ENCODE results near the gene PEX11G.

The PEX11G gene

DNA sequence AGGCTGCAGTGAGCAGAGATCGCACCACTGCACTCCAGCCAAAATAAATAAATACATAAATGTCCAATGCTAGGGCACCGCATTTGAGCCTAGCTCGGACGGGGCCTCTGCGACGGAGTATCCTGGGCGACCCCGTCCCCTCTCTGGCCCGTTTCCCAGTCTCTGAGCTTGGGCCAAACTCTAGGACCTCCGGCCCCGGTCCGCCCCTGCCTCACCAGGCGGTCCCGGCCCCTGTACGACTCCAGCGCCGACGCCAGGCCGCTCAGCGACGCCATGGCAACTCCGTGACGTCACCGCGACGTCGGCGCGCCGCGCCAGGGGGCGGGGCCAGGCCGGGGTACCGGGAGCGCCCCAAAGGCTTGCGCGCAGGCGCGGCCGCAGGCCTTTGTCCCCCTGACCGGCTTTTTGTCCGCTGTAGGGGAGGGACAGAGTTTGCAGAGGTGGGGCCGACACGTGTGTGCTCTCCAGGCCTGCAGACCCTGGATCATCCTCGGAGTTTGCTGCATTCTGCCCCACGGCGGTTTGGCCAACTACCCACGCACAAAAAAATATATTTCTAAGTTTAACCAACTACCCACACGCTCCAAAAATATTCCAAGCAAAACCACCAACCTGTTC is at the start of gene PEX11G:
TSS of gene PEX11G (minus strand) at position 300 of the 618 bp plus-strand sequence. CDS start at position 275, 25 bp downstream.
- peak; percentile 88 for DNase-seq (ENCODE audit: low spot score)

DNA sequence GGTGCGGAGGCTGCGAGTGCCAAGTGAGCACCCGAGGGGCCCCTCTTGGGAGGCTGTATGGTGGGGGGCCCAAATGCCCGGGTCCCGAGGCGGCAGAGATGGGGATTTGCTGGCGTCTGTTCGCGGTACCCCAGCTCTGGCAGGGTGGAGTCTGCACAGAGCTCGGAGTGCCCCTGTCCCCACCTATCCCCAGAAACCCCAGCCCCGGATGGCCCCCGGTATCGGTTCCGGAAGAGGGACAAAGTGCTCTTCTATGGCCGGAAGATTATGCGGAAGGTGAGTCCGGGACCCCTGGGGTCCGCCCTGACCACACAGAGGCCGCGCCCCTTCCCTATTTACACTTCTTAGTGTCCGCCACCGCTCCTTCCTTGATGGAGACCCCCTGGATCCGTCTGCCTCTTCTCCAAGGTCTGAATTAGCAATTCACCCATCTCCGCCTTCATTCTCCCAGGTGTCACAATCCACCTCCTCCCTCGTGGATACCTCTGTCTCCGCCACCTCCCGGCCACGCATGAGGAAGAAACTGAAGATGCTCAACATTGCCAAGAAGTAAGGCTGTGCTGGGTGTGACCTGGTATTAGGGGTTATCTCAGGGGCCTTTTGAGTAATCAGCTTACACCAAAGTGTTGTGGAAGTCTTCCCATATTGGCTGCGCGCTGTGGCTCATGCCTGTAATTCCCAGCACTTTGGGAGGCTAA is 47.3 kb upstream of the PEX11G start:
- DNase-seq (ENCODE audit: low spot score), result no peak

DNA sequence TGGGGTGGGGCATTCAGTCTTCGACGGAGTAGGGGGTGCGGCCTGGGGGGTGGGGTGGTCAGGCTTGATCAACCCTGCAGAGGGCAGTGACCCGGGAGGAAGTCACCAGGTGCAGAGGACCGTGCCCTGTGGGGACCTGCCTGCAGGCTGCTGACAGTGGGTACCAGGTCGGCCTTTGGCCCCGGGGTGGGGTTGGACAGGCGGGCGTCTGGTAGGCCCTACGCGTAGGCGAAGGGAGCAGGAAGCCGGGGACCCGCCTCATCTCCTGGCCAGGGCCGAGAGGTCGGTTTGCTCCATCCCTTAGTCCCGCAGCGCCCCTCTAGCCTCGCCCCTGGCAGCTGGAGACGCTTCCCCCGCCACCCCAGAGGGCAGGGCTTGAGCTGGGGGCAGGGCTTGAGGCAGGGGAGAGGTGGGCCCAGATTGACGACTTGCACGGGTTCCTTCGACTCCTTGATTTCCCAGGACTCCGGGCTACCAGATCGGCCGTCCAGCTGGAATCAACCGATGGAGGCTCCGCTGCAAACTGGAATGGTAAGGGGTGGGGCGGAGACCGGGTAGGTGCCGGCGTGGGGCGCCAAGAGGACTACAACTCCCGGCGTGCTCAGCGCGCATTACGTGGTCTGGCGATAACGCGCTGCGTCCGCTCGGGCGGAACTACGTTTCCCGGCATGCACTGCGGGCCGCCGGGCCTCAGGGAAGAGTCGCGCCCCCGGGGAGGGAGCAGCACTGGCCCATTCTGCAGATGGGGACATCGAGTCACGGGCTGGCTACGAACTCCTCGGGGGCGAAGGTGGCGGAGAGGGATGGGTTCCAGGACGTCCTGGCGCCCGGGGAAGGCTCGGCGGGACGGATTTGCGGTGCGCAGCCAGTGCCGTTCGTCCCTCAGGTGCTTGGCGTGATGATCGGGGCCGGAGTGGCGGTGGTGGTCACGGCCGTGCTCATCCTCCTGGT is 46.5 kb upstream of the PEX11G start, which contains the start of gene PNPLA6:
TSS of gene PNPLA6 (plus strand) at position 671 of the 951 bp plus-strand sequence. CDS start at position 743, 72 bp downstream.
- peak; percentile 92 for DNase-seq (ENCODE audit: low spot score)

DNA sequence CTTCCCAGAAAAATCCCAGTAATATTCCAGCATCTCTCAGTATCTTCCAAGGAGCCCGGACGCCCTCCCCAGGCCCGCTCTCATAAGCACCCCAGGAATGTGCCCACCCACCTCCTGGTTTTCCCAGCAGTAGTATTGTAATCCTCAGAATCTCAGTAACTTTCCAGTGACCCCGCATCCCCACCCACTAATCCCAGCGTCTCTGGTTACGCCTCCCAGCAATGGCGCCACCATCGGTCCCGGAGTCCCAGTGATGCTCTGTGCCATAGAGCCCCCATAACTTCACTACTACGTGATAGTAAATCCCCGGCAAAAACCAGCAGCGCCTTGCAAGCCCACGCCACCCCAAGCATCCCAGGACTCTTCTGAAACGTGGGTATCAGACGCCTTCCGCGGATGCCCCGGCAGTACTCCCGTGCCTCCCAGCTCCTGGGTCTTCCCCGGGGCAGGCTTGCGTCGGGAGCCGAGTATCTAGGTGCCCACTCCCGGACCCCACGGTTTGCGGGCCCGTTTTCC is 45.8 kb upstream of the PEX11G start:
- DNase-seq (ENCODE audit: low spot score), result peak; percentile 41

DNA sequence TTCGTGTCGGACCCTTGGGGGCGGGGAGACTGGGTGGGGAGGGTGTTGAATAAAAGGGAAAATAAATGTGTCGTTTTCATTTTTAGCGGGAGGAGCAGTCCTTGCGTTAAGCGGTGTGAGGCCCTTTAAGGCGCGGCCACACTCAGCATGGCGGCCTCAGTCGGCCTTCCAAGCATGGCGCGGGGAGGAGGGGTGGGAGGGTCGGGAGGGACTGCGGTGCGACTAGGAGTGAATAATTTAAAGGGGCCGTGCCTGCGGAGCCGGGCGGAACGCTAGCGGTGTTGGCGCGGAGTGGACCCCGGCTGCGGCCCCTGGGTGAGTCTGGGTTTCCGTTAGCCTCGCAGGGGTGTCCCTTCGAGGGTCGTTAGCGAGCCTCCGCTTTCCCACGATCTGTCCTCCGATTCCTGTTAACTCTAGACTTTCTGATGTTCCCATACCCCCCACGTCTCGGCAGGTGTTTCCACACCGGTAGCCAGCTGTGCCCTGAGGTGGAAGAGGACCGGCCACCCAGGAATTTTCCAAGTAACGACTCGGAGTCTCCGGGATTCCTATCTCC is 45.2 kb upstream of the PEX11G start:
- peak; percentile 73 for DNase-seq (ENCODE audit: low spot score)

DNA sequence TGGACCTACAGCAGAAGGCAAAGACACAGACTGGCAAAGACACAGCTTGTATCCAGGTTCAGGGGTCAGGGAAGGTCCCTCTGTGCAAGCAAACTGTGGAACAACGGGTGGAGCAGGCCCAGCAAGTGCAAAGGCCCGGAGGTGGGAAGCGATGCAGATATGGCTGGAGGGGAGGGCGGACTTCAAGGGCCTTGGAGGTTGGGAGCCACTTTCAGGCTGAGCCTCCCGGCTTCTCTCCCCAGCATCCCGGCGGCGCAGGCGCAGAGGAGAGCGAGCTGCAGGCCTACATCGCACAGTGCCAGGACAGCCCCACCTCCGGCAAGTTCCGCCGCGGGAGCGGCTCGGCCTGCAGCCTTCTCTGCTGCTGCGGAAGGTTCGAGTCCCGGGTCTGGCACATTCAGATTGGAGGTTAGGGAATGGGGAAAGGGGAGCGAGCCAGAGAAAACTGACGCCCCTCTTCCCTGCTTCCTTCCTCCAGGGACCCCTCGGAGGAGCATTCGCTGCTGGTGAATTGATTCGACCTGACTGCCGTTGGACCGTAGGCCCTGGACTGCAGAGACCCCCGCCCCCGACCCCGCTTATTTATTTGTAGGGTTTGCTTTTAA is 44.5 kb upstream of the PEX11G start:
- DNase-seq (ENCODE audit: low spot score), result no peak

DNA sequence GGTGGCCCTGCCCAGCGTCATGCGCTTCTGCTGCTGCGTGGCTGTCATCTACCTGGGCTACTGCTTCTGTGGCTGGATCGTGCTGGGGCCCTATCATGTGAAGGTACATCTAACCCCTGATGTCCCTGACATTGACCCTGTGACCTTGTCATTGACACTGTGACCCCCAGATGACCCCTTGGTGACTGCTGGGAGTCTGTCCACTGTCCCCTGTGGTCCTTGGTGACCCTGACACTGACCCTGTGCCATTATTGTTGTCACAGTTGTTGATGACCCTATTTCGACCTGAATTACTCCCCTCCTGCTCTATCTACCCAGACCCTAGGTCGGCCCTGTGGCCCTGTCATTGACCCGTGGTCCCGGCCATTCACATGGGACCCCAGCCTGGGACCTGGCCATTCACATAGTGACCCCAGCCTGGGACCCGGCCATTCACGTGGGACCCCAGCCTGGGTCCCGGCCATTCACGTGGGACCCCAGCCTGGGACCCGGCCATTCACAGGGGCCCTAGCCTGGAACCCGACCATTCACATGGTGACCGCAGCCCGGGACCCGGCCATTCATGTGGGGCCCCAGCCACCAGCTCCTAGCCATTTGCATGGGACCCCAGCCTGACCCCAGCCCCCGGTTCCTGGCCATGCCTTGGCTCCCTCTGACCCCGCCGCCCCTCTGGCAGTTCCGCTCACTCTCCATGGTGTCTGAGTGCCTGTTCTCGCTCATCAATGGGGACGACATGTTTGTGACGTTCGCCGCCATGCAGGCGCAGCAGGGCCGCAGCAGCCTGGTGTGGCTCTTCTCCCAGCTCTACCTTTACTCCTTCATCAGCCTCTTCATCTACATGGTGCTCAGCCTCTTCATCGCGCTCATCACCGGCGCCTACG is 41.0 kb upstream of the PEX11G start:
- DNase-seq (ENCODE audit: low spot score), result no peak

DNA sequence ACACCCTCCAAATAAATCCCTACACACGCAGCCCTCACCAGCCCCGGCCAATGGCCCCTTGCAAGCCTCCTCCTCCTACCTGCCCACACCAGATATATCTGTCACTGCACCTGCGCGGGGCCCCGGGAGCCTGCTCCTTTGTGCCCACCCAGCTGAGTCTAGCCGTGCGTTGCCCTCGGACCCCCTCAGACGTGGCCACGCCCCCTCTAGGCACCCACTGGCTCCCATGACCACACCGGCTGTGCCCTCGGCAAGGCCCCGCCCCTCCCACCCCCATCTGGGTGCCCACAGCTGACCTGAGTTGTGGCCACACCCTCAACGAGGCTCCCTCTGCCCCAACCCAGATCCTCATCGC is 40.4 kb upstream of the PEX11G start:
- no peak for DNase-seq (ENCODE audit: low spot score)

DNA sequence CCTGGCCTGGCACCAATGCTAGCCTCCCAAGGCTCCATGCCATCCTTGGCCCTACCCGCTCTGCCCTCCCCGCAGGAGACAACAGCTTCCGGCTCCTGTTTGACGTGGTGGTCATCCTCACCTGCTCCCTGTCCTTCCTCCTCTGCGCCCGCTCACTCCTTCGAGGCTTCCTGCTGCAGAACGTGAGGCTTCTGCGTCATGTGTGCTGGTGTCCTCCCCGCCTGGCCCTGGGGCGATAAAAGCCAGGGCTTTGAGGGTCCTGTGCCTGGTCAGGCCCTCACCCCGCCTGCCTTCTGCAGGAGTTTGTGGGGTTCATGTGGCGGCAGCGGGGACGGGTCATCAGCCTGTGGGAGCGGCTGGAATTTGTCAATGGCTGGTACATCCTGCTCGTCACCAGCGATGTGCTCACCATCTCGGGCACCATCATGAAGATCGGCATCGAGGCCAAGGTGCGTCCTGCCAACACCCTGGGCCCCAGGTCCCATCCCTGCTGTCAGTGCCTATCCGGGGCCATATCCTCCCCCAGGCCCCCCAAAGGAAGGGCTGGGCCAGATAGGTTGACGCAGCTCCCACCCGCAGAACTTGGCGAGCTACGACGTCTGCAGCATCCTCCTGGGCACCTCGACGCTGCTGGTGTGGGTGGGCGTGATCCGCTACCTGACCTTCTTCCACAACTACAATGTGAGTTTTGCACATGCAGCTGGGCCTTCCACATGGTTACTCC is 39.8 kb upstream of the PEX11G start:
- DNase-seq (ENCODE audit: low spot score), result no peak

DNA sequence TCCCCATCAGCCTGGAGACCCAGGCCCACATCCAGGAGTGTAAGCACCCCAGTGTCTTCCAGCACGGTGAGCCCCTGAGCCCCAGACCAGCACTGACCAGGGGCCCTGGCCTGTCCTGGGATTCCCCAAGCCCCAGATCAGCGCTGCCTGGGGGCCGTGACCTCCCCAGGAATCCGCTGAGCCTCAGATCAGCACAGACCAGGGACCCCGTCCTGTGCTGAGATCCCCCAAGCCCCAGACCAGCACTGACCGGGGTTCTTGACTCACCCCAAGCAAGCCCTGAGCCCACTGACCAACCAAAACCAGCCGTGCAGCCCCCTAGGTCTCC is 39.3 kb upstream of the PEX11G start:
- DNase-seq (ENCODE audit: low spot score), result no peak

DNA sequence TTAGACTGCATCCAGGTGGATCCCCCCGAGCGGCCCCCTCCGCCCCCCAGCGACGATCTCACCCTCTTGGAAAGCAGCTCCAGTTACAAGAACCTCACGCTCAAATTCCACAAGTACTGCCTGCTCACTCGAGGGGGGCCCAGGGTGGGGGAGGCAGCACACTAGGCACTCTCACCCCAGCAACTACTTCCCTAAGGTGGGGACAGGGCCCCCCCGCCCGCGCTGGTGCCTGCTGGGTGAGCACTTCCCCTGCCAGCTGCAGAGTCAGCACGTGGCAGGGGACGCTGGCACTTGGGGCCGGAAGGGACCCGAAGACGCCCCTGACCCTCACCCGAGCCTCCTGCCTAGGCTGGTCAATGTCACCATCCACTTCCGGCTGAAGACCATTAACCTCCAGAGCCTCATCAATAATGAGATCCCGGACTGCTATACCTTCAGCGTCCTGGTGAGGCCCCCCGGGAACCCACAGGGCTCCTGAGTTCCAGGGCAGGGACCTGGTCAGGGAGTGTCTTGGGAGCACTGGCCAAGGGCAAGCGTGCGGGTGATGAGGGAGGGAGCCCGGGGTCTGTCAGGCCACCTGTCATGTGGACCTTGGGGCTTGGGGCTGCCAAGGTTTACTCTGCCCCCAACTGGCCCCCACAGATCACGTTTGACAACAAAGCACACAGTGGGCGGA is 38.8 kb upstream of the PEX11G start:
- DNase-seq (ENCODE audit: low spot score), result no peak

DNA sequence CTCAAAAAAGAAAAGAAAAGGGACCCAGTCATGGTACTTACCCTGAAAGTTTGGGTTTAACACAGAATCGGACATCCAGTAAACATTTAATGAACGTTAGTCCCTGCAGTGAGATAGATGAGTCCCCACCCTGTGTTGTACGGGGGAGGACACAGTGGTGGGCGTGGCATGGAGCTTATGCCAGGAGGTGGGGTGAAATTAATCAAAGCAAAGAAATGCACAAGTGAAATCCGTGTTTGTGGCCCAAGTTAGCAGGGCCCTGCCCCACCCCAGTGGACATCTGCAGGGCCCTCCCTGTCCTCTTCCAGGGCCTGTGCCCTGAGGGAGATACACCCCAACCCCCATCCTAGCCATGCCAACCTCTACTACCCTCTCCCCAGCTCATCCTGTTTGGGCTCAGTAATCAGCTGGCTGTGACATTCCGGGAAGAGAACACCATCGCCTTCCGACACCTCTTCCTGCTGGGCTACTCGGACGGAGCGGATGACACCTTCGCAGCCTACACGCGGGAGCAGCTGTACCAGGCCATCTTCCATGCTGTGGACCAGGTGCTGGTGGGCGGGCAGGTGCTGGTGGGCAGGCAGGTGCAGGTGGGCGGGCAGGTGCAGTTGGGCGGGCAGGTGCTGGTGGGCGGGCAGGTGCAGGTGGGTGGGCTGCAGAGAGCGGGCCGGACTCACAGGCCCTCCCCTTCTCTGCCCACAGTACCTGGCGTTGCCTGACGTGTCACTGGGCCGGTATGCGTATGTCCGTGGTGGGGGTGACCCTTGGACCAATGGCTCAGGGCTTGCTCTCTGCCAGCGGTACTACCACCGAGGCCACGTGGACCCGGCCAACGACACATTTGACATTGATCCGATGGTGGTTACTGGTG is 37.5 kb upstream of the PEX11G start:
- no peak for DNase-seq (ENCODE audit: low spot score)

DNA sequence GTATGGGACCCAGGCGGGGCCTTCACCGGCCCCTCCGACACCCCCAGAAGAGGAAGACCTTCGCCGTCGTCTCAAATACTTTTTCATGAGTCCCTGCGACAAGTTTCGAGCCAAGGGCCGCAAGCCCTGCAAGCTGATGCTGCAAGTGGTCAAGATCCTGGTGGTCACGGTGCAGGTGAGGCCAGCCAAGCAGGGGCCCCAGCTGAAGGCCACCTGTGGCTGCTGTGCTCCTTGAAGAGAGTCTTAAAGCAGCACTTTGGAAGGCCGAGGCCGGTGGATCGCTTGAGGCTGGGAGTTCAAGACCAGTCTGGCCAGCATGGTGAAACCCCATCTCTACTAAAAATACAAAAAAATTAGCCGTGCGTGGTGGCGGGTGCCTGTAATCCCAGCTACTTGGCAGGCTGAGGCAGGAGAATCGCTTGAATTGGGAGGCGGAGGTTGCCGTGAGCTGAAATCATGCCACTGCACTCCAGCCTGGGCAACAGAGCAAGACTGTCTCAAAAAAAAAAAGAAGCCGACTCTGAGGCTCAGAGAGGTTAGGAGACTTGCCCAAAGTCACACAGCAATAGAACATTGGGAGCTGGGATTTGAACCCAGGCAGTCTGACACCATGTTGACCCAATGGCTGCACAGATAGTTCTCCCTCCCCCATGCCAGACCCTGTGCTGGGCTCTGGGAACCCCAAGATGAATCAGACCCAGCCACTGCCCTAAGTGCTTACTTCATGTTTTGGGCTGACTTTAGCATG is 36.3 kb upstream of the PEX11G start:
- DNase-seq (ENCODE audit: low spot score), result no peak

DNA sequence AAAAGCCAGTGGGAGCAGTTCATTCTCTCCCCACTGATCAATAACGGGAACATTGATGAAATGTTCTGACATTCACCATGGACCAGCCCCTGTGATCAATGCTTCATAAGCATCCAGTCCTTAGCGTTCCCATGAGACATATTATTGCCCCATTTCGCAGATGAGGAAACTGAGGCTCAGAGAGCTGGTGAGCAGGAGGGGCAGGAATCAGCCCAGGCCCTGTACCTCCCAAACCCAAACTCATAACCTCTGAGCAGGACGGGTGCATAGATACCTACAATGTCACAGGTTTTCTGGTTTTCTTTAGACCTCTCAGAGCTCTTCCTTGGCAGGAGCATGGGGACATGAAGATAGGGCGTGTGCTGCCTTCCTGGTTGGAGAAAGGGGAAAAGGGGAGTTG is 35.7 kb upstream of the PEX11G start:
- DNase-seq (ENCODE audit: low spot score), result no peak

DNA sequence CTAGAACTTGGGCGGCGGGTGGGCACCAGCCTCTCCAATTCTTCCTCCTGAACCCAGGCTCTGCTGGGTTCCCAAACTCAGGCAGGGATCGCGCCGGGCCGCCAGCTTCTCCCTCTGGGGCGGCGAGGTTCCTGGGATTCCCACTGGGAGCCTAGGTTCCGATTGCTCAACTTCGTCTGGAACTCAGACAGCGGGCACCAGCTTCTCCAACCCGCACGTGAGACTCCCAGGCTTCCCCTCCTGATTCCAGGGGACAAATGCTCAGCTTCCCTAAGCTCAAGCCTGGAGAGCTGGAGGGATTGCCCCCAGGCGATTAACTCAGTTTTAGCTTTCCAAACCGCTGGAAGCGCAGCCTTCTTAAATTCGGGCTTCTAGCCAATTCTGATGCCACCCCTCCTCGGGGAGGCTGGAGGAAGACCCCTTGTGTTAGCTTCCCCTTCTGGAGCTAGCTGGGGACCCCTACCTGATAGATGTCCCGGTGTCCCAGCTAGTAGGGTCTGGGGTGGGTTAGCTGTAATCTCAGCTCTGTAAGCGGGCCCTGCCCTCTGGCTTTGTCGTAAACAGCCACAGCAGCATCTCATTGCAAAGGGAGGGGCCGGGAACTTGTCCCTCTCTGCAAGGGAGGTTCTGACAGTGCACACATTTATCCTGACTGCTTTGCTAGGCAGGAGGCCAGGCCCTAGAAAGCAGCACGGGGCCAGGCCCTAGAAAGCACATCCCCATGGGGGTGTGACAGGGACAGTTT is 34.3 kb upstream of the PEX11G start:
- no peak for DNase-seq (ENCODE audit: low spot score)

DNA sequence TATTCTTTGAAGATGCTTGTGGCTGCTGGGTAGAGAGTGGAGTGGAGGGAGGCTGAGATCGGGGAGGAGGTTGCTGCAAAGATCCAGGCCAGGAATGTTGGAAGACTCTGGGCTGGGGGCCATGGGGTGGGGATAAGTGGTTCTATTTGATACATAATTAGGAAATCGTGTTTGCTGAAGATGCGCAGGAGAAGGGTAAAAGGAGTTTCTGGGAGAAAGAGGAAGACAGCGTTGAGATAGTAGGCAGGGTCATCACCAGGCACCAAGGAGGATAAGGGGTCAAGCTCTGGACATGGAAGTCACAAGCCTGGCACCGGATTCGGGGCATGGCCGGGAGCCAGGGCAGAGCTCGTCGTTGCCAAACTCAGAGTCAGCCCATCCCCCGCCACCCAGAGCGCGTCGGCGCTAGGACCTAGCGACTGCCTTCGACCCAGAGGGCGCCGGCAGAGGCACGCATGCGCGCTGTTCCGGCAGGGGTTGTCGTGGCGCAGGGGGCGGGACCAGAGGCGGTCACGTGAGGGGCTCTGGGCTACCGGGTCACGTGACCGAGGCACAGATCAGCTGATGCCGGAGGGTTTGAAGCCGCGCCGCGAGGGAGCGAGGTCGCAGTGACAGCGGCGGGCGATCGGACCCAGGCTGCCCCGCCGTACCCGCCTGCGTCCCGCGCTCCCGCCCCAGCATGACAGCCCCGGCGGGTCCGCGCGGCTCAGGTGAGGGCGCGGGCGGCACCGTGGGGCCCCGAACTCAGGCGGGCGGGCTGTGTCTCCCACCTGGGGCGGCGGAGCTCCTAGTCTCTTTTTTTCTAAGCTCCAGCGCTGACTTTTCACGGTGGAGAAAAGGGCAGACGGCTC is 33.5 kb upstream of the PEX11G start, which contains the start of gene MCOLN1:
TSS of gene MCOLN1 (plus strand) at position 553 of the 851 bp plus-strand sequence. CDS start at position 680, 127 bp downstream.
- peak; percentile 98 for DNase-seq (ENCODE audit: low spot score)
